H9 (cell line): ENCODE data around the gene FAM43B. TPM values are rescaled to one million over a fixed set of nuclear protein-coding genes. Genes with fewer than 3 reads are reported as not detected.

Experiments
- DNase-seq: peaks from one replicate; pipeline ENCODE4 v3.0.0-alpha.2; 2017
- H2AFZ ChIP-seq: one replicate; pipeline ENCODE4 v1.6.1; 2013; ENCODE audit warnings: mild to moderate bottlenecking, low read length, control low read depth, moderate library complexity
- H2AK5ac ChIP-seq: 2 replicates; pipeline ENCODE4 v1.6.1; 2013; ENCODE audit warnings: low read length, control low read depth, mixed read lengths; ENCODE audit not compliant: insufficient read length
- H2BK120ac ChIP-seq: one replicate; pipeline ENCODE4 v1.6.1; 2013; ENCODE audit warnings: low read depth, mild to moderate bottlenecking, low read length, control low read depth, inconsistent platforms; ENCODE audit not compliant: poor library complexity, severe bottlenecking
- H2BK12ac ChIP-seq: 2 replicates; pipeline ENCODE4 v1.6.1; 2013; ENCODE audit warnings: low read length, control low read depth, mixed read lengths, low read depth; ENCODE audit not compliant: insufficient read length
- H2BK15ac ChIP-seq: 2 replicates; pipeline ENCODE4 v1.6.1; 2013; ENCODE audit warnings: low read depth, low read length, control low read depth
- H2BK20ac ChIP-seq: one replicate; pipeline ENCODE4 v1.6.1; 2013; ENCODE audit warnings: low read depth, mild to moderate bottlenecking, low read length, control low read depth, inconsistent platforms; ENCODE audit not compliant: poor library complexity, severe bottlenecking
- H2BK5ac ChIP-seq: 2 replicates; pipeline ENCODE4 v1.6.1; 2013; ENCODE audit warnings: low read length, control low read depth, mixed read lengths; ENCODE audit not compliant: insufficient read length
- H3K14ac ChIP-seq: 2 replicates; pipeline ENCODE4 v1.6.1; 2013; ENCODE audit warnings: low read length, control low read depth; ENCODE audit not compliant: insufficient read depth
- H3K18ac ChIP-seq: 2 replicates; pipeline ENCODE4 v1.6.1; 2013; ENCODE audit warnings: low read depth, mild to moderate bottlenecking, mixed read lengths, low read length, control low read depth; ENCODE audit not compliant: insufficient read length
- H3K23ac ChIP-seq: 2 replicates; pipeline ENCODE4 v1.6.1; 2013; ENCODE audit warnings: low read length, control low read depth, mixed read lengths, low read depth; ENCODE audit not compliant: insufficient read length
- H3K23me2 ChIP-seq: 2 replicates; pipeline ENCODE4 v1.6.1; 2013; ENCODE audit warnings: low read depth, mild to moderate bottlenecking, mixed read lengths, low read length, control low read depth; ENCODE audit not compliant: insufficient read length, poor library complexity, severe bottlenecking
- H3K27ac ChIP-seq: 2 replicates; pipeline ENCODE4 v1.5.1; 2013; ENCODE audit warnings: low read length, control low read depth, mixed read lengths, low read depth; ENCODE audit not compliant: insufficient read length
- H3K27me3 ChIP-seq: 2 replicates; pipeline ENCODE4 v1.6.1; 2013; ENCODE audit warnings: low read length, control low read depth, inconsistent platforms; ENCODE audit not compliant: insufficient read depth
- H3K4ac ChIP-seq: 2 replicates; pipeline ENCODE4 v1.6.1; 2013; ENCODE audit warnings: low read depth, mild to moderate bottlenecking, control low read depth, inconsistent platforms, low read length, moderate library complexity
- H3K4me1 ChIP-seq: 2 replicates; pipeline ENCODE4 v1.6.1; 2013; ENCODE audit warnings: low read length, control low read depth, inconsistent platforms; ENCODE audit not compliant: insufficient read depth
- H3K4me2 ChIP-seq: 2 replicates; pipeline ENCODE4 v1.6.1; 2013; ENCODE audit warnings: low read length, control low read depth, mixed read lengths; ENCODE audit not compliant: insufficient read length, insufficient read depth
- H3K56ac ChIP-seq: 2 replicates; pipeline ENCODE4 v1.6.1; 2013; ENCODE audit warnings: low read depth, mild to moderate bottlenecking, mixed read lengths, low read length, control low read depth; ENCODE audit not compliant: insufficient read length
- H3K79me1 ChIP-seq: 2 replicates; pipeline ENCODE4 v1.6.1; 2013; ENCODE audit warnings: low read depth, mild to moderate bottlenecking, moderate library complexity, low read length, control low read depth, inconsistent platforms; ENCODE audit not compliant: insufficient read depth, poor library complexity, severe bottlenecking
- H3K79me2 ChIP-seq: 2 replicates; pipeline ENCODE4 v1.6.1; 2013; ENCODE audit warnings: low read length, control low read depth, inconsistent platforms; ENCODE audit not compliant: insufficient read depth
- H3K9ac ChIP-seq: 2 replicates; pipeline ENCODE4 v1.6.1; 2013; ENCODE audit warnings: low read length, control low read depth, mixed read lengths; ENCODE audit not compliant: insufficient read length; ENCODE audit errors: extremely low read depth
- H3K9me3 ChIP-seq: one replicate; pipeline ENCODE4 v1.6.1; 2013; ENCODE audit warnings: low read depth, low read length, inconsistent platforms; ENCODE audit not compliant: control insufficient read depth
- H3T11ph ChIP-seq: one replicate; pipeline ENCODE4 v1.6.1; 2013; ENCODE audit warnings: mild to moderate bottlenecking, low read length, control low read depth, inconsistent platforms
- H4K20me1 ChIP-seq: one replicate; pipeline ENCODE4 v1.6.1; 2013; ENCODE audit not compliant: control insufficient read depth, insufficient read length, insufficient read depth
- H4K5ac ChIP-seq: 2 replicates; pipeline ENCODE4 v1.6.1; 2013; ENCODE audit warnings: low read depth, mild to moderate bottlenecking, mixed read lengths, low read length, control low read depth; ENCODE audit not compliant: insufficient read length
- H4K8ac ChIP-seq: replicated peaks from 2 replicates; pipeline ENCODE4 v1.6.1; 2013; ENCODE audit warnings: low read length, control low read depth, mixed read lengths, low read depth; ENCODE audit not compliant: insufficient read length
- H4K91ac ChIP-seq: 2 replicates; pipeline ENCODE4 v1.6.1; 2013; ENCODE audit warnings: low read depth, mild to moderate bottlenecking, moderate library complexity, mixed read lengths, low read length, control low read depth; ENCODE audit not compliant: insufficient read length
- H3K27ac Mint-ChIP-seq, 3 experiments: 2 replicates in 2 of 3; 3 replicates in 1 of 3; pipeline ENCODE4 v1.8.0; 2020 to 2021; ENCODE audit warnings: mixed read lengths in 3 of 3, mild to moderate bottlenecking in 1 of 3, moderate library complexity in 1 of 3
- H3K27me3 Mint-ChIP-seq: 2 replicates; pipeline ENCODE4 v1.8.0; 2021; ENCODE audit warnings: low read depth, mild to moderate bottlenecking, moderate library complexity, mixed read lengths
- H3K36me3 Mint-ChIP-seq, 3 experiments: 2 replicates in 2 of 3; 3 replicates in 1 of 3; pipeline ENCODE4 v1.8.0; 2020 to 2021; ENCODE audit warnings: low read depth in 3 of 3, mixed read lengths in 3 of 3; ENCODE audit not compliant: insufficient read depth in 1 of 3
- H3K4me1 Mint-ChIP-seq, 2 experiments: 2 replicates each; pipeline ENCODE4 v1.8.0; 2020; ENCODE audit warnings: mixed read lengths in 2 of 2
- H3K4me3 Mint-ChIP-seq, 2 experiments: 2 replicates in 1 of 2; 3 replicates in 1 of 2; pipeline ENCODE4 v1.8.0; 2020 to 2021; ENCODE audit warnings: mild to moderate bottlenecking in 2 of 2, mixed read lengths in 2 of 2, moderate library complexity in 1 of 2
- H3K9me3 Mint-ChIP-seq, 2 experiments: 2 replicates in 1 of 2; 3 replicates in 1 of 2; pipeline ENCODE4 v1.8.0; 2020; ENCODE audit warnings: mild to moderate bottlenecking in 2 of 2, mixed read lengths in 2 of 2, moderate library complexity in 1 of 2
- WGBS: extraction: QIAGEN DNeasy Blood & Tissue Kit; methylation state at CpG from one replicate; pipeline ENCODE4 v1.1.7; 2013; ENCODE audit warnings: missing lambda C conversion rate, low lambda C conversion rate, mixed read lengths; ENCODE audit not compliant: insufficient read length; ENCODE audit errors: extremely low coverage; 5-methylcytosine and 5-hydroxymethylcytosine counted together
- total RNA-seq: library from RNA; stranded (reverse); gene quantifications from 2 replicates; pipeline ENCODE4 v1.2.1, GENCODE V29; 2021
- TF ChIP-seq, protein P1 (sequence below): fragments of 200-600 bp; sonication (generic); conservative IDR thresholded peaks from 3 replicates; pipeline ENCODE4 v1.8.0; 2021; ENCODE audit warnings: antibody characterized with exemption, mild to moderate bottlenecking

FAM43B gene
- total RNA-seq, 1 experiment from 2014 or later, result 0.22 TPM

DNA sequence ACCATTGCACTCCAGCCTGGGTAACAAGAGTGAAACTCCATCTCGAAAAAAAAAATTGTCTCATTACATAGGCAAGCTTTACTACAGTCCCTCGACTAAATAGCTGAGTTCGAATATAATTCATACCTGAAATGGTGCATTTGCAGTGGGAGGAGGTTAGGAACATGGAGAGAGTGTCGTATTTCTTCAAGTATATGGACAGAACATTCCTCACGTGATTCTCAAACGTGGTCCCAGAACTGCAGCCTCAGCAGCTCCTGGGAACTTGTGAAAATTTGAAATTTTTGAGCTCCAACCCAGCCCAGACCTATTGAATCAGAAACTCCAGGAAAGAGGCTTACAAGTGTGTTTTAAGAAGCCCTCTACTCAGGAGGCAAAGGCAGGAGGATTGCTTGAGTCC, 43.7 kb downstream of the FAM43B start:
- H2BK120ac ChIP-seq, result no peak overlapping the region
- H3K4me1 Mint-ChIP-seq, result peaks cover 3 to 10% of the 10 kb centered on the region in 2 experiments; a peak in 3 of 4 replicates
- H3K23me2 ChIP-seq, result no peaks in the 10 kb centered on the region
- TF ChIP-seq, protein P1, sequence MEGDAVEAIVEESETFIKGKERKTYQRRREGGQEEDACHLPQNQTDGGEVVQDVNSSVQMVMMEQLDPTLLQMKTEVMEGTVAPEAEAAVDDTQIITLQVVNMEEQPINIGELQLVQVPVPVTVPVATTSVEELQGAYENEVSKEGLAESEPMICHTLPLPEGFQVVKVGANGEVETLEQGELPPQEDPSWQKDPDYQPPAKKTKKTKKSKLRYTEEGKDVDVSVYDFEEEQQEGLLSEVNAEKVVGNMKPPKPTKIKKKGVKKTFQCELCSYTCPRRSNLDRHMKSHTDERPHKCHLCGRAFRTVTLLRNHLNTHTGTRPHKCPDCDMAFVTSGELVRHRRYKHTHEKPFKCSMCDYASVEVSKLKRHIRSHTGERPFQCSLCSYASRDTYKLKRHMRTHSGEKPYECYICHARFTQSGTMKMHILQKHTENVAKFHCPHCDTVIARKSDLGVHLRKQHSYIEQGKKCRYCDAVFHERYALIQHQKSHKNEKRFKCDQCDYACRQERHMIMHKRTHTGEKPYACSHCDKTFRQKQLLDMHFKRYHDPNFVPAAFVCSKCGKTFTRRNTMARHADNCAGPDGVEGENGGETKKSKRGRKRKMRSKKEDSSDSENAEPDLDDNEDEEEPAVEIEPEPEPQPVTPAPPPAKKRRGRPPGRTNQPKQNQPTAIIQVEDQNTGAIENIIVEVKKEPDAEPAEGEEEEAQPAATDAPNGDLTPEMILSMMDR, result no peak
- no peak overlapping the region for H3T11ph ChIP-seq
- no peaks in the 10 kb centered on the region; a peak in 2 of 5 replicates for H3K9me3 Mint-ChIP-seq
- WGBS, result no CpG with 5 or more reads among the region's 6 CpGs
- peaks cover 2% of the 10 kb centered on the region; the same call in 1 of the 2 replicates for H3K79me2 ChIP-seq
- no peaks in the 10 kb centered on the region; the same call in 1 of the 2 replicates for H3K27me3 Mint-ChIP-seq
- no peak overlapping the region for H4K5ac ChIP-seq
- H3K79me1 ChIP-seq, result no peaks in the 10 kb centered on the region
- H3K23ac ChIP-seq, result no peak overlapping the region
- no peak overlapping the region for H2BK5ac ChIP-seq
- H3K56ac ChIP-seq, result no peak overlapping the region
- H3K14ac ChIP-seq, result no peak overlapping the region
- H3K4me1 ChIP-seq, result no peaks in the 10 kb centered on the region
- no peak overlapping the region for H3K4me3 Mint-ChIP-seq
- no peaks in the 10 kb centered on the region for H3K9me3 ChIP-seq
- no peak overlapping the region for H3K4ac ChIP-seq
- no peak for DNase-seq
- no peak overlapping the region for H4K8ac ChIP-seq
- H2AFZ ChIP-seq, result no peak overlapping the region
- no peak overlapping the region for H4K91ac ChIP-seq
- H3K4me2 ChIP-seq, result no peak overlapping the region
- no peaks in the 10 kb centered on the region for H4K20me1 ChIP-seq
- H3K9ac ChIP-seq, result no peak overlapping the region
- no peak overlapping the region for H2BK15ac ChIP-seq
- no peak overlapping the region for H3K18ac ChIP-seq
- H3K36me3 Mint-ChIP-seq, result no peaks in the 10 kb centered on the region; a peak in 1 of 7 replicates
- H2BK20ac ChIP-seq, result no peak overlapping the region
- no peak overlapping the region; a peak in 1 of 7 replicates for H3K27ac Mint-ChIP-seq
- H2BK12ac ChIP-seq, result no peak overlapping the region
- H3K27me3 ChIP-seq, result no peaks in the 10 kb centered on the region
- H2AK5ac ChIP-seq, result no peak overlapping the region
- H3K27ac ChIP-seq, result no peak overlapping the region
